ENCODE data around the gene RAB39B. TPM values are rescaled to one million over a fixed set of nuclear protein-coding genes. Genes with fewer than 3 reads are reported as not detected.
"Not testable (repeated sequence)": the region's sequence is repeated elsewhere in the genome, so short reads cannot be mapped to it uniquely, and the experiment has no call there.

Gene RAB39B
- total and polyA plus RNA-seq, 12 donors = 0.18 to 5.7 (median 0.86) TPM

DNA sequence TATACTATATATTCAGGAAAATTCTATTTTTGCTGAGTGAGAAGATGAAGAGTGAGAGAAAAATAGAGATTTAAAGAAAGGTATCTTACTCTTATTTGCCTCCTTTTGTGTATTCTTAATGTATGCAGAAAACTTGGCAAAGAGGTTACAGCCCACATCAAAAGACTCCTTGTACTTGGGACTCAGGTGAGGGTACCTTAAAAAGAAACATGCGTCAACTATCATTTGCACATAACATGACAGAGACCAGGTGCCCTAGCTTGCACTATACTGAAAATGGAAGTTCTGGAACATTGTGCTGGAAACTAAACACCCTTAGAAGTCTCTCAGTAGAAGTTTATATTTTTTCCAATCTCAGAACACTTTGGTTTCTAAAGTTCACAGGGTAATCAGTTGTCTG, 15.6 kb upstream of the RAB39B start:
- Histone ChIP-seq H3K4me3 (no peak overlapping the region), H3K27ac (no peak overlapping the region), H3K9me3 (replicated peaks in 1 of 3) (no peaks in the 10 kb centered on the region), H3K27me3 (no peaks in the 10 kb centered on the region), H3K36me3 (replicated peaks in 1 of 2) (no peaks in the 10 kb centered on the region), H3K4me1 (replicated peaks in 1 of 2) (no peaks in the 10 kb centered on the region)
- no peak for TF ChIP-seq POLR2A (IDR thresholded peaks at IDR 0.05)
- TF ChIP-seq, protein P1, sequence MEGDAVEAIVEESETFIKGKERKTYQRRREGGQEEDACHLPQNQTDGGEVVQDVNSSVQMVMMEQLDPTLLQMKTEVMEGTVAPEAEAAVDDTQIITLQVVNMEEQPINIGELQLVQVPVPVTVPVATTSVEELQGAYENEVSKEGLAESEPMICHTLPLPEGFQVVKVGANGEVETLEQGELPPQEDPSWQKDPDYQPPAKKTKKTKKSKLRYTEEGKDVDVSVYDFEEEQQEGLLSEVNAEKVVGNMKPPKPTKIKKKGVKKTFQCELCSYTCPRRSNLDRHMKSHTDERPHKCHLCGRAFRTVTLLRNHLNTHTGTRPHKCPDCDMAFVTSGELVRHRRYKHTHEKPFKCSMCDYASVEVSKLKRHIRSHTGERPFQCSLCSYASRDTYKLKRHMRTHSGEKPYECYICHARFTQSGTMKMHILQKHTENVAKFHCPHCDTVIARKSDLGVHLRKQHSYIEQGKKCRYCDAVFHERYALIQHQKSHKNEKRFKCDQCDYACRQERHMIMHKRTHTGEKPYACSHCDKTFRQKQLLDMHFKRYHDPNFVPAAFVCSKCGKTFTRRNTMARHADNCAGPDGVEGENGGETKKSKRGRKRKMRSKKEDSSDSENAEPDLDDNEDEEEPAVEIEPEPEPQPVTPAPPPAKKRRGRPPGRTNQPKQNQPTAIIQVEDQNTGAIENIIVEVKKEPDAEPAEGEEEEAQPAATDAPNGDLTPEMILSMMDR (IDR thresholded peaks at IDR 0.05) = no peak
- DNase-seq = no peak
- WGBS, 4 donors = 72 to 100% (median 87%) methylated on average over 1 of the region's 1 CpG
- intact Hi-C loops (cut with DNase I) = no loop called here

DNA sequence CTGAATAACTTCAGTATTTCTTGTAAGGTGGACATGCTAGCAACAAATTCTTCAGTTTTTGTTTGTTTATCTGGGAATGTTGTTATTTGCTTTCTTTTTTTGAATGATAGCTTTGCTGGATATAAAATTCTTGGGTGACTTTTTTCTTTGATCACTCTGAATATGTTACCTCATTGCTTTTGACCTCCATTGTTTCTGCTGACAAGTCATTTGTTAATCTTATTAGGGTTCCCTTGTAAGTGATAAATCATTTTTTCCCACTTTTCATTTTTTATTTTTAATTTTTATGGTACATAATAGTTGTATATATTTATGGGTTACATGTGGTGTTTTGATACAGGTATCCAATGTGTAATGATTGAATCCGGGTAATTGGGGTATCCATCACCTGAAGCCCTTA, 6.7 kb upstream of the RAB39B start:
- WGBS, 4 donors = 81 to 97% (median 85%) methylated on average over 1 of the region's 1 CpG
- no peak for DNase-seq
- Histone ChIP-seq H3K27me3 (no peaks in the 10 kb centered on the region), H3K4me3 (no peak overlapping the region), H3K9me3 (replicated peaks in 1 of 3) (no peaks in the 10 kb centered on the region), H3K27ac (no peak overlapping the region), H3K36me3 (replicated peaks in 1 of 2) (no peaks in the 10 kb centered on the region), H3K4me1 (replicated peaks in 1 of 2) (no peaks in the 10 kb centered on the region)
- intact Hi-C loops (cut with DNase I) = no loop called here
- TF ChIP-seq, protein P1 (IDR thresholded peaks at IDR 0.05) = no peak
- TF ChIP-seq POLR2A (IDR thresholded peaks at IDR 0.05) = no peak

GRCh38 chrX:155267995-155268394, 3.7 kb upstream of the RAB39B start:
- H3K4me3 ChIP-seq; H3K27me3 ChIP-seq; H3K9me3 ChIP-seq (replicated peaks in 1 of 3); H3K27ac ChIP-seq; DNase-seq; H3K36me3 ChIP-seq (replicated peaks in 1 of 2); intact Hi-C loops (cut with DNase I); H3K4me1 ChIP-seq (replicated peaks in 1 of 2): not testable (repeated sequence)
- 50 to 93% (median 78%) methylated on average over 1 of the region's 1 CpG for WGBS, 4 donors

DNA sequence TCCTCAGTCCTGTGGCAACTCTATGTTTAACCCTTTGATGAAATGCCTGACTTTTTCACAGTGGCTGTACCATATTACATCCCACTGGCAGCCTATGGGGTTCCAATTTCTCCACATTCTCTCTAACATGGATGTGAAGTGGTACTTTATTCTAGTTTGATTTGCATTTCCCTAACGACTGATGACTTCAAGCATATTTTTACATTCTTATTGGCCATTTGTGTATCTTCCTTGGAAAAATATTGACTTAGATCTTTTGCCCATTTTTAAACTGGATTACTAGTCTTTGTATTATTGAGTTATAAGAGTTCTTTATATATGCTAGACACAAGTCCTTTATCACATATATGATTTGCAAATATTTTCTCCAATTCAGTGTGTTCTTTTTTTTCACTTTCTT, 2.1 kb upstream of the RAB39B start:
- intact Hi-C loops (cut with DNase I) = no loop called here
- WGBS, 4 donors = 72 to 82% (median 81%) methylated on average over 1 of the region's 1 CpG
- no peaks in the 10 kb centered on the region for H3K36me3 ChIP-seq (replicated peaks in 1 of 2)
- H3K27me3 ChIP-seq = no peaks in the 10 kb centered on the region
- no peaks in the 10 kb centered on the region for H3K4me1 ChIP-seq (replicated peaks in 1 of 2)
- H3K27ac ChIP-seq = no peak overlapping the region
- TF ChIP-seq, protein P1 (IDR thresholded peaks at IDR 0.05) = no peak
- no peak for TF ChIP-seq POLR2A (IDR thresholded peaks at IDR 0.05)
- no peaks in the 10 kb centered on the region for H3K9me3 ChIP-seq (replicated peaks in 1 of 3)
- no peak for DNase-seq
- H3K4me3 ChIP-seq = no peak overlapping the region

DNA sequence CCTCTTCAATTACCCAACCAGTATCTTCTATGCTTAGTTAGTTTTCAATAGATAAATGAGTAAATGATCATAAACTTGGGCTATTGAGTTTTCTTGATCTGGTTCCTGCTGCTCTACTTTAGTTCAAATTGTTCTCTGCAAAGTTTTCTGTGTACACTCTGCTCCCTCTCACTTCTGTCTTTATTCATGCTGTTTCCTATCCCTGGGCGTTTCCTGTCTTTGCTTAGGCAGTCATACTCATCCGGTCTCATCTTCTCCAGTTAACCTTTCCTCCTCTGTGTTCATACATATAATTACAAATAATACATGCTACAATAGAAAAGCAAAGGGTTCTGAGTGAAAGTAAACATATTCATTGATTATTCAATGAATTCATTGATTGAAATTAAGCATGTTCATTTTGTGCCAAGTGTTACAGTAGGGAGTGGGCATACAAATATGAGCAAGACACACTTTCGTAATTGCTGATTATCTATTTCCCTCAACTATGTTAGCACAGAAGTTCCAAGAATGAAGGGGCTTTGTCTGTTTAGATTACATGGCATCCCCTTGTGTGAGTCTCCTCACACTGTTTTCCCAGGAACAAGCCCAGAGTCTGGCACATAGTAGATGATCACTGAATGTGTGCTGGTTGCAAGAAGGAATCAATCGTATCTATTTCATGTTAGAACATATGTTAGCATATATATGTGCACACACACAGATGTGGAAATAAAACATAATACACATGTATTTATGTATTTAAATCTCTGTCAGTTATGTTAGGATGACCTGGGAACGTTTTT, 1.1 kb downstream of the RAB39B start:
- Histone ChIP-seq H3K27ac (no peak overlapping the region), H3K36me3 (replicated peaks in 1 of 2) (no peaks in the 10 kb centered on the region), H3K27me3 (no peaks in the 10 kb centered on the region), H3K4me1 (replicated peaks in 1 of 2) (no peaks in the 10 kb centered on the region), H3K9me3 (replicated peaks in 1 of 3) (no peaks in the 10 kb centered on the region), H3K4me3 (no peak overlapping the region)
- TF ChIP-seq, protein P1 (IDR thresholded peaks at IDR 0.05) = no peak
- no peak for TF ChIP-seq POLR2A (IDR thresholded peaks at IDR 0.05)
- intact Hi-C loops (cut with DNase I) = no loop called here
- no peak for DNase-seq
- 41 to 51% (median 45%) methylated on average over 5 of the region's 5 CpGs for WGBS, 4 donors
